HUES48 (cell line): ENCODE results near the gene CLCF1.
A peak's percentile ranks its signal among the peaks of the same experiment; 100 is the strongest.

Experiments
- H3K27ac ChIP-seq: one replicate; pipeline ENCODE4 v1.7.0; 2013; ENCODE audit warnings: low read depth, low read length, inconsistent platforms
- H3K27me3 ChIP-seq: 2 replicates; pipeline ENCODE4 v1.6.1; 2013; ENCODE audit warnings: mild to moderate bottlenecking, low read length; ENCODE audit not compliant: control insufficient read depth, insufficient read depth
- H3K36me3 ChIP-seq: 2 replicates; pipeline ENCODE4 v1.6.1; 2013; ENCODE audit warnings: low read length; ENCODE audit not compliant: control insufficient read depth, insufficient read depth
- H3K4me1 ChIP-seq: 2 replicates; pipeline ENCODE4 v1.6.1; 2013; ENCODE audit warnings: mild to moderate bottlenecking, low read length; ENCODE audit not compliant: control insufficient read depth, insufficient read depth
- H3K4me3 ChIP-seq: 2 replicates; pipeline ENCODE4 v1.5.1; 2013; ENCODE audit warnings: mild to moderate bottlenecking, low read depth, low read length
- H3K9ac ChIP-seq: 2 replicates; pipeline ENCODE4 v1.6.1; 2013; ENCODE audit warnings: mild to moderate bottlenecking, low read depth, low read length, moderate library complexity
- H3K9me3 ChIP-seq: 2 replicates; pipeline ENCODE4 v1.6.1; 2013; ENCODE audit warnings: low read length; ENCODE audit not compliant: control insufficient read depth, insufficient read depth

The CLCF1 gene

GRCh38 chr11:67372993-67373647 lies at the start of gene CLCF1:
TSS of gene CLCF1 (minus strand) at chr11:67373598. CDS start at chr11:67373539, 59 bp downstream.
- Histone ChIP-seq H3K4me1 (peaks cover 40% of the 10 kb centered on the region), H3K27me3 (peaks cover 65% of the 10 kb centered on the region), H3K9me3 (no peaks in the 10 kb centered on the region), H3K4me3 (peak within 1 kb of the TSS; percentile 65), H3K36me3 (no peaks in the 10 kb centered on the region), H3K9ac (0 out of 2 replicates have a peak within 1 kb of the TSS, but pooled peaks have one; percentile 22), H3K27ac (peak within 1 kb of the TSS; percentile 92)

- no peak overlapping the region for H3K9ac ChIP-seq
- no peak overlapping the region for H3K27ac ChIP-seq
- no peak overlapping the region for H3K4me3 ChIP-seq
- no peaks in the 10 kb centered on the region; the same call in 1 of the 2 replicates for H3K27me3 ChIP-seq
- no peaks in the 10 kb centered on the region for H3K36me3 ChIP-seq
- no peaks in the 10 kb centered on the region for H3K9me3 ChIP-seq
- 0 out of 2 replicates have a peak, but pooled peaks cover 4% of the 10 kb centered on the region for H3K4me1 ChIP-seq
Observed at GRCh38 chr11:67422891-67423290, 49.5 kb upstream of the CLCF1 start.

- H3K9me3 ChIP-seq, result no peaks in the 10 kb centered on the region
- no peaks in the 10 kb centered on the region for H3K36me3 ChIP-seq
- no peaks in the 10 kb centered on the region for H3K4me1 ChIP-seq
- H3K9ac ChIP-seq, result no peak overlapping the region
- no peak overlapping the region for H3K27ac ChIP-seq
- no peaks in the 10 kb centered on the region; the same call in 1 of the 2 replicates for H3K27me3 ChIP-seq
- H3K4me3 ChIP-seq, result peak overlapping the region; percentile 48
Observed at GRCh38 chr11:67421430-67422031, 48.1 kb upstream of the CLCF1 start.

- no peaks in the 10 kb centered on the region; the same call in 1 of the 2 replicates for H3K27me3 ChIP-seq
- peak overlapping the region; percentile 65 for H3K4me3 ChIP-seq
- H3K4me1 ChIP-seq, result peaks cover 4% of the 10 kb centered on the region; the same call in 1 of the 2 replicates
- H3K36me3 ChIP-seq, result no peaks in the 10 kb centered on the region
- H3K9me3 ChIP-seq, result no peaks in the 10 kb centered on the region
- H3K27ac ChIP-seq, result peak overlapping the region; percentile 56
- H3K9ac ChIP-seq, result peak overlapping the region; percentile 54; the same call in 1 of the 2 replicates
Observed at GRCh38 chr11:67420646-67421429, 47.4 kb upstream of the CLCF1 start.

GRCh38 chr11:67420147-67420645 lies 46.8 kb upstream of the CLCF1 start:
- H3K27me3 ChIP-seq, result no peaks in the 10 kb centered on the region; the same call in 1 of the 2 replicates
- H3K4me3 ChIP-seq, result peak overlapping the region; percentile 65; the same call in 1 of the 2 replicates
- H3K36me3 ChIP-seq, result no peaks in the 10 kb centered on the region
- H3K9ac ChIP-seq, result no peak overlapping the region
- H3K4me1 ChIP-seq, result peaks cover 4% of the 10 kb centered on the region; the same call in 1 of the 2 replicates
- no peak overlapping the region for H3K27ac ChIP-seq
- no peaks in the 10 kb centered on the region for H3K9me3 ChIP-seq

GRCh38 chr11:67419325-67420049 lies 46.1 kb upstream of the CLCF1 start:
- Histone ChIP-seq H3K36me3 (no peaks in the 10 kb centered on the region), H3K4me3 (no peak overlapping the region), H3K9me3 (no peaks in the 10 kb centered on the region), H3K9ac (no peak overlapping the region), H3K27me3 (peaks cover 5% of the 10 kb centered on the region; the same call in 1 of the 2 replicates), H3K4me1 (peaks cover 4% of the 10 kb centered on the region; the same call in 1 of the 2 replicates), H3K27ac (no peak overlapping the region)

GRCh38 chr11:67418476-67419281 lies 45.3 kb upstream of the CLCF1 start:
- no peak overlapping the region for H3K9ac ChIP-seq
- H3K4me1 ChIP-seq, result peaks cover 4% of the 10 kb centered on the region; the same call in 1 of the 2 replicates
- H3K27ac ChIP-seq, result no peak overlapping the region
- no peak overlapping the region for H3K4me3 ChIP-seq
- H3K27me3 ChIP-seq, result peaks cover 7% of the 10 kb centered on the region; the same call in 1 of the 2 replicates
- no peaks in the 10 kb centered on the region for H3K36me3 ChIP-seq
- H3K9me3 ChIP-seq, result no peaks in the 10 kb centered on the region

GRCh38 chr11:67417425-67417824 lies 44.0 kb upstream of the CLCF1 start:
- Histone ChIP-seq H3K4me3 (no peak overlapping the region), H3K4me1 (peaks cover 4% of the 10 kb centered on the region; the same call in 1 of the 2 replicates), H3K9ac (no peak overlapping the region)

GRCh38 chr11:67416416-67417335 lies 43.3 kb upstream of the CLCF1 start:
- Histone ChIP-seq H3K9me3 (no peaks in the 10 kb centered on the region), H3K36me3 (no peaks in the 10 kb centered on the region), H3K27ac (no peak overlapping the region), H3K27me3 (peaks cover 7% of the 10 kb centered on the region), H3K9ac (no peak overlapping the region), H3K4me3 (no peak overlapping the region), H3K4me1 (peaks cover 4% of the 10 kb centered on the region; the same call in 1 of the 2 replicates)

More at GRCh38 chr11:67417425-67417824, 44.0 kb upstream of the CLCF1 start:
- H3K9me3 ChIP-seq, result no peaks in the 10 kb centered on the region
- H3K27ac ChIP-seq, result no peak overlapping the region
- H3K27me3 ChIP-seq, result peaks cover 7% of the 10 kb centered on the region; the same call in 1 of the 2 replicates
- no peaks in the 10 kb centered on the region for H3K36me3 ChIP-seq
